A673 (cell line): ENCODE measurements around the gene GIPC2. TPM values are rescaled to one million over a fixed set of nuclear protein-coding genes. Genes with fewer than 3 reads are reported as not detected.

Experiments
- BruUV-seq: library from RNA; stranded (reverse); fragments of 400-500 nt; replicated peaks from 2 replicates; lab custom pipeline; 2021; lab: Mats Ljungman, UMichigan
- CTCF ChIA-PET: fragments of 300-600 bp; sonication (Branson Sonifier 250); formaldehyde crosslinking; loops from one replicate; lab custom pipeline; 2022; ENCODE audit warnings: antibody characterized with exemption; lab: Charles Lee
- POLR2A ChIA-PET: fragments of 300-600 bp; sonication (Branson Sonifier 250); formaldehyde crosslinking; loops from one replicate; lab custom pipeline; 2022; ENCODE audit warnings: antibody characterized with exemption; ENCODE audit not compliant: low non-redundant PET; lab: Charles Lee
- DNase-seq: peaks from one replicate; pipeline ENCODE4 v3.0.0-alpha.2; 2015; ENCODE audit warnings: low spot score
- H3K27ac ChIP-seq: fragments of 200-600 bp; sonication (generic); 2 replicates; pipeline ENCODE4 v1.5.1; 2016; ENCODE audit warnings: mixed run types, low read depth, mild to moderate bottlenecking, mixed read lengths, antibody characterized with exemption, low read length; ENCODE audit not compliant: poor library complexity, severe bottlenecking
- H3K27me3 ChIP-seq: fragments of 200-600 bp; sonication (generic); replicated peaks from 2 replicates; pipeline ENCODE4 v1.6.1; 2017; ENCODE audit warnings: mixed run types, low read depth, mild to moderate bottlenecking, mixed read lengths, antibody characterized with exemption, low read length; ENCODE audit not compliant: insufficient read depth, poor library complexity
- H3K36me3 ChIP-seq: fragments of 200-600 bp; sonication (generic); 2 replicates; pipeline ENCODE4 v1.6.1; 2016; ENCODE audit warnings: mixed run types, mild to moderate bottlenecking, mixed read lengths, antibody characterized with exemption, low read length; ENCODE audit not compliant: insufficient read depth, poor library complexity, severe bottlenecking
- H3K4me1 ChIP-seq: fragments of 200-600 bp; sonication (generic); 2 replicates; pipeline ENCODE4 v1.6.1; 2017; ENCODE audit warnings: mixed run types, mild to moderate bottlenecking, mixed read lengths, antibody characterized with exemption, low read length; ENCODE audit not compliant: insufficient read depth, poor library complexity, severe bottlenecking
- H3K4me3 ChIP-seq: fragments of 200-600 bp; sonication (generic); 2 replicates; pipeline ENCODE4 v1.5.1; 2016; ENCODE audit warnings: low read depth, mixed run types, mild to moderate bottlenecking, mixed read lengths, low read length; ENCODE audit not compliant: poor library complexity, severe bottlenecking
- H3K9me3 ChIP-seq: fragments of 200-600 bp; sonication (generic); 2 replicates; pipeline ENCODE4 v1.6.1; 2016; ENCODE audit warnings: mixed run types, low read depth, mild to moderate bottlenecking, mixed read lengths, antibody characterized with exemption, low read length; ENCODE audit not compliant: poor library complexity, severe bottlenecking
- CTCF ChIP-seq: fragments of 300-800, 200-600 bp; sonication (generic); conservative IDR thresholded peaks from 2 replicates; pipeline ENCODE4 v1.5.1; 2017; ENCODE audit warnings: low read depth, mild to moderate bottlenecking, antibody characterized with exemption, low read length, moderate library complexity, mixed read lengths
- EZH2 ChIP-seq: fragments of 200-600 bp; sonication (generic); IDR thresholded peaks from 2 replicates; pipeline ENCODE4 v1.6.1; 2017; ENCODE audit warnings: borderline replicate concordance, low read depth, mild to moderate bottlenecking, mixed read lengths, antibody characterized with exemption, low read length; ENCODE audit not compliant: poor library complexity, severe bottlenecking
- intact Hi-C: fragments of 100-400 bp; cut with micrococcal nuclease; formaldehyde crosslinking; loops from one replicate; pipeline ENCODE4 v1.10.0; 2022; ENCODE audit not compliant: unreplicated experiment
- total RNA-seq: library from RNA; stranded (reverse); gene quantifications from 2 replicates; pipeline ENCODE4 v1.2.3, GENCODE V29; 2021

Gene GIPC2
- total RNA-seq, 1 experiment from 2014 or later = not detected

- intact Hi-C loops = no loop called here
- Histone ChIP-seq H3K27ac (no peak overlapping the region), H3K27me3 (no peaks in the 10 kb centered on the region), H3K9me3 (no peaks in the 10 kb centered on the region), H3K36me3 (no peaks in the 10 kb centered on the region), H3K4me1 (no peaks in the 10 kb centered on the region), H3K4me3 (no peak overlapping the region)
- no TSS peak for BruUV-seq
- no peak for TF ChIP-seq EZH2
- no peak for TF ChIP-seq CTCF
- ChIA-PET CTCF (no interaction called here), POLR2A (no interaction called here)
- peak; percentile 20 for DNase-seq
These were observed 25.0 kb downstream of the GIPC2 start for GRCh38 chr1:78070758-78071157.

DNA sequence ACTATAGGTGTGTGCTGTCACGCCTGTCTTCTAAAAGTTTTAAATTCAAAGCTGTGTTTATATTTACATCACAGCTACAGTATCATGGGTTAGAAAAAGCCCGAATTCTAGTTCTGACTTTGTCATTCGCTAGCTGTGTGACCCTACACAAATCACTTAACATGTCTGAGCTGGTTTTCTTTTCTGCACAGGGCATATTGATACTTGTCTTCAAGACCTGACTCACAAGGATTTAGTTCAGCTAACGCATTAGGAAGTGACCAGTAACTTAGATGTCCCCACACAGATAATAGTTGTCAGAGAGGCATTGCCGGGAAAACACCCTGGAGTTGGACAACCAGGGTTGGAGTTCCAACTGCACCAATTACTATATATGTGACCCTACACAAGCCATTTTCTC, 25.9 kb downstream of the GIPC2 start:
- POLR2A ChIA-PET = no interaction called here
- no peak overlapping the region for H3K27ac ChIP-seq
- intact Hi-C loops = no loop called here

DNA sequence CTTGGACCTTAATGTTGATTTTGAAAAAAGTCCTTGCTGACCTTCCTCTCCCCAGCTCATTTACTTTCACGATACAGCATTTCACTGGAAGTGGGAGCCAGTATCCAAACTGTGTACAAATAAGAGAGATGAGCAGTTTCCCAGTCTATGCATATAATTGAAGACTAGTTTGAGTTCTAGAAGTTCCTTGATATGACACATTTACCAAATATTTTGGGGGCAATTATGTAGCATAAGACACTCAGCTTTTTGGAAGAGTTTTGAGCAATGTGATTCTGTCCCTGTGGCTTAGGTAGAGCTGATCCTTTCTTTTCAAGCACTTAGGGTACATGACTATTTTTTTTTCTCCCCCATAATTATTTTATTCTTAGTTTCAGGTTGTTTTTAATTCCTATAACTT, 26.4 kb downstream of the GIPC2 start:
- TF ChIP-seq EZH2 = no peak
- no peak for TF ChIP-seq CTCF
- H3K4me1 ChIP-seq = no peaks in the 10 kb centered on the region
- no peaks in the 10 kb centered on the region for H3K27me3 ChIP-seq
- CTCF ChIA-PET = no interaction called here
- H3K4me3 ChIP-seq = no peak overlapping the region
- H3K27ac ChIP-seq = no peak overlapping the region
- BruUV-seq = no TSS peak
- no peaks in the 10 kb centered on the region for H3K9me3 ChIP-seq
- no peak for DNase-seq
- H3K36me3 ChIP-seq = no peaks in the 10 kb centered on the region
- POLR2A ChIA-PET = no interaction called here
- intact Hi-C loops = no loop called here

More for the DNA sequence above, 25.9 kb downstream of the GIPC2 start:
- Histone ChIP-seq H3K27me3 (no peaks in the 10 kb centered on the region), H3K4me3 (no peak overlapping the region), H3K9me3 (no peaks in the 10 kb centered on the region), H3K36me3 (no peaks in the 10 kb centered on the region), H3K4me1 (no peaks in the 10 kb centered on the region)
- CTCF ChIA-PET = no interaction called here
- no TSS peak for BruUV-seq
- TF ChIP-seq EZH2 (no peak), CTCF (no peak)
- DNase-seq = no peak
